ENCODE results near the gene ADAM23.

GRCh38 chr2:206423147-206423546 lies 20.2 kb upstream of the ADAM23 start:
- no peak for TF ChIP-seq POLR2A (IDR thresholded peaks at IDR 0.05)
- TF ChIP-seq CTCF (IDR thresholded peaks at IDR 0.05): no peak

All from ovary (tissue), 3 donors.